ENCODE results near the gene DPYSL5.
"Not testable (repeated sequence)": the region's sequence is repeated elsewhere in the genome, so short reads cannot be mapped to it uniquely, and the experiment has no call there.

Gene DPYSL5

GRCh38 chr2:26901326-26902183 is 53.6 kb downstream of the DPYSL5 start:
- no peak for DNase-seq (ENCODE audit: low read depth, low spot score)

- DNase-seq (ENCODE audit: low read depth, low spot score): no peak
Observed at GRCh38 chr2:26903676-26904075, 55.7 kb downstream of the DPYSL5 start.

- no peak for DNase-seq (ENCODE audit: low read depth, low spot score)
Observed at GRCh38 chr2:26904839-26905238, 56.9 kb downstream of the DPYSL5 start.

GRCh38 chr2:26905341-26906198 is 57.6 kb downstream of the DPYSL5 start:
- DNase-seq (ENCODE audit: low read depth, low spot score): no peak

GRCh38 chr2:26907416-26907815 is 59.5 kb downstream of the DPYSL5 start:
- DNase-seq (ENCODE audit: low read depth, low spot score): no peak

GRCh38 chr2:26910176-26910575 is 62.2 kb downstream of the DPYSL5 start:
- DNase-seq (ENCODE audit: low read depth, low spot score): no peak

- no peak for DNase-seq (ENCODE audit: low read depth, low spot score)
Observed at GRCh38 chr2:26911911-26912861, 64.3 kb downstream of the DPYSL5 start.

- no peak for DNase-seq (ENCODE audit: low read depth, low spot score)
Observed at GRCh38 chr2:26913606-26913998, 65.7 kb downstream of the DPYSL5 start.

GRCh38 chr2:26913999-26914658 is 66.2 kb downstream of the DPYSL5 start:
- DNase-seq (ENCODE audit: low read depth, low spot score): no peak

GRCh38 chr2:26914659-26915310 is 66.9 kb downstream of the DPYSL5 start:
- no peak for DNase-seq (ENCODE audit: low read depth, low spot score)

GRCh38 chr2:26915316-26915715 is 67.4 kb downstream of the DPYSL5 start:
- no peak for DNase-seq (ENCODE audit: low read depth, low spot score)

GRCh38 chr2:26916128-26916692 is 68.3 kb downstream of the DPYSL5 start:
- DNase-seq (ENCODE audit: low read depth, low spot score): no peak

GRCh38 chr2:26917135-26917836 is 69.4 kb downstream of the DPYSL5 start:
- no peak for DNase-seq (ENCODE audit: low read depth, low spot score)

- no peak for DNase-seq (ENCODE audit: low read depth, low spot score)
Observed at GRCh38 chr2:26921323-26921722, 73.4 kb downstream of the DPYSL5 start.

- no peak for DNase-seq (ENCODE audit: low read depth, low spot score)
Observed at GRCh38 chr2:26922405-26923188, 74.7 kb downstream of the DPYSL5 start.

GRCh38 chr2:26923189-26923466 is 75.2 kb downstream of the DPYSL5 start:
- DNase-seq (ENCODE audit: low read depth, low spot score): not testable (repeated sequence)

GRCh38 chr2:26924731-26925099 is 76.8 kb downstream of the DPYSL5 start:
- DNase-seq (ENCODE audit: low read depth, low spot score): no peak

GRCh38 chr2:26925100-26925791 is 77.3 kb downstream of the DPYSL5 start:
- DNase-seq (ENCODE audit: low read depth, low spot score): no peak

All from iPS DF 19.7 (cell line).